Loucy (cell line): ENCODE results near the gene PCDHGA1.

Experiments
- CTCF ChIP-seq: fragments of 200-600 bp; sonication (generic); conservative IDR thresholded peaks from 2 replicates; pipeline ENCODE4 v1.5.1; 2014; ENCODE audit warnings: mild to moderate bottlenecking, antibody characterized with exemption, low read length
- EZH2phosphoT487 ChIP-seq: fragments of 200-600 bp; IDR thresholded peaks from 2 replicates; pipeline ENCODE4 v1.6.1; 2018; ENCODE audit warnings: antibody characterized with exemption, mild to moderate bottlenecking, moderate library complexity, borderline replicate concordance

- TF ChIP-seq CTCF (no peak), EZH2phosphoT487 (no peak)
These were observed 183.5 kb downstream of the PCDHGA1 start for GRCh38 chr5:141513627-141514329.
